GM12878 (cell line): Measurements from ENCODE around the gene CEACAM5. TPM values are rescaled to one million over a fixed set of nuclear protein-coding genes. Genes with fewer than 3 reads are reported as not detected.

ENCODE experiments used
- ATAC-seq: fragments of 200-7000 bp; cut with Tn5 transposase; 3 replicates; pipeline ENCODE4 v1.9.1; 2020; ENCODE audit warnings: mild to moderate bottlenecking, moderate library complexity
- BruUV-seq: library from RNA; stranded (reverse); fragments of 400-500 nt; replicated peaks from 2 replicates; lab custom pipeline; 2021; lab: Mats Ljungman, UMichigan
- CTCF ChIA-PET: fragments of 300-600 bp; sonication (Branson Sonifier 250); formaldehyde crosslinking; extraction: SDS; loops from one replicate; lab custom pipeline; 2021; ENCODE audit warnings: inconsistent platforms; lab: Yijun Ruan, JAX
- POLR2A ChIA-PET: fragments of 350-600 bp; formaldehyde crosslinking; extraction: SDS; loops from one replicate; lab custom pipeline; 2021; ENCODE audit warnings: inconsistent platforms; lab: Charles Lee
- RAD21 ChIA-PET: fragments of 300-600 bp; sonication (Branson Sonifier 250); formaldehyde crosslinking; loops from one replicate; lab custom pipeline; 2023; ENCODE audit warnings: antibody characterized with exemption; ENCODE audit not compliant: unreplicated experiment; lab: Charles Lee
- SMC1A ChIA-PET: fragments of 300-600 bp; sonication (Branson Sonifier 250); formaldehyde crosslinking; loops from one replicate; lab custom pipeline; 2023; ENCODE audit not compliant: unreplicated experiment, uncharacterized antibody; lab: Charles Lee
- DNase-seq: peaks from one replicate; pipeline ENCODE4 v3.0.0-alpha.2; 2011; ENCODE audit warnings: low read depth, low spot score
- FAIRE-seq: peaks from 3 replicates; lab custom pipeline; 2011; peaks lifted over from hg19 to GRCh38; lab: Jason Lieb, UNC
- H2AFZ ChIP-seq: 2 replicates; pipeline ENCODE4 v1.6.0; 2011; ENCODE audit warnings: low read depth, low read length, control low read depth; ENCODE audit not compliant: control insufficient read depth
- H3K27ac ChIP-seq: 2 replicates; pipeline ENCODE4 v1.5.1; 2011; ENCODE audit warnings: control low read depth; ENCODE audit not compliant: control insufficient read depth, insufficient read depth
- H3K27me3 ChIP-seq, 2 experiments: replicated peaks in 1 of 2; 2 replicates each; pipeline versions ENCODE4 v1.6.0 to v1.6.1; 2011; ENCODE audit warnings: low read length in 1 of 2; ENCODE audit not compliant: control insufficient read depth in 2 of 2, insufficient read depth in 2 of 2
- H3K36me3 ChIP-seq, 2 experiments: 2 replicates each; pipeline ENCODE4 v1.5.1; 2011; ENCODE audit warnings: low read length in 1 of 2; ENCODE audit not compliant: control insufficient read depth in 2 of 2, insufficient read depth in 2 of 2
- H3K4me1 ChIP-seq: 2 replicates; pipeline ENCODE4 v1.6.1; 2011; ENCODE audit warnings: mild to moderate bottlenecking, low read length, moderate library complexity, mixed read lengths; ENCODE audit not compliant: control insufficient read depth, insufficient read depth
- H3K4me2 ChIP-seq: 2 replicates; pipeline ENCODE4 v1.6.0; 2011; ENCODE audit warnings: control low read depth; ENCODE audit not compliant: control insufficient read depth, insufficient read depth
- H3K4me3 ChIP-seq: fragments of 200-600 bp; sonication (generic); 2 replicates; pipeline ENCODE4 v1.5.1; 2016
- H3K79me2 ChIP-seq: 2 replicates; pipeline ENCODE4 v1.6.0; 2011; ENCODE audit warnings: low read length; ENCODE audit not compliant: control insufficient read depth, insufficient read depth
- H3K9ac ChIP-seq: 2 replicates; pipeline ENCODE4 v1.8.0; 2011; ENCODE audit warnings: low read length, control low read depth, mixed read lengths; ENCODE audit not compliant: control insufficient read depth, insufficient read depth
- H3K9me3 ChIP-seq: replicated peaks from 3 replicates; pipeline ENCODE4 v1.5.1; 2011; ENCODE audit warnings: mild to moderate bottlenecking, low read length; ENCODE audit not compliant: control insufficient read depth, insufficient read depth
- H4K20me1 ChIP-seq: 2 replicates; pipeline ENCODE4 v1.6.0; 2011; ENCODE audit not compliant: control insufficient read depth, insufficient read depth
- BMI1 ChIP-seq: fragments of 450-650 bp; IDR thresholded peaks from 2 replicates; pipeline ENCODE4 v1.6.1; 2016; ENCODE audit warnings: mild to moderate bottlenecking, moderate library complexity, borderline replicate concordance
- CEBPB ChIP-seq, 2 experiments: fragments of 150-350 bp in 1 of 2; IDR thresholded peaks; 2 replicates each; pipeline ENCODE4 v1.6.1; 2012 to 2014; ENCODE audit warnings: low read depth in 2 of 2, low read length in 2 of 2, borderline replicate concordance in 1 of 2, inconsistent platforms in 1 of 2
- CHD4 ChIP-seq: fragments of 200-600 bp; sonication (generic); IDR thresholded peaks from 2 replicates; pipeline ENCODE4 v1.6.1; 2016; ENCODE audit warnings: mild to moderate bottlenecking
- FOXM1 ChIP-seq: IDR thresholded peaks from 2 replicates; pipeline ENCODE4 v1.6.1; 2012; ENCODE audit warnings: low read depth, mild to moderate bottlenecking, inconsistent platforms, low read length, moderate library complexity
- HDAC6 ChIP-seq: fragments of 200-600 bp; sonication (generic); IDR thresholded peaks from one replicate; pipeline ENCODE4 v1.8.0; 2017; ENCODE audit warnings: antibody characterized with exemption; ENCODE audit not compliant: unreplicated experiment
- IKZF1 ChIP-seq: fragments of 450-650 bp; conservative IDR thresholded peaks from 2 replicates; pipeline ENCODE4 v1.6.1; 2017; ENCODE audit warnings: antibody characterized with exemption, mild to moderate bottlenecking
- KLF5 ChIP-seq: fragments of 450-650 bp; IDR thresholded peaks from 2 replicates; pipeline ENCODE4 v1.6.1; 2014; ENCODE audit warnings: mild to moderate bottlenecking; ENCODE audit not compliant: partially characterized antibody
- NFYB ChIP-seq: IDR thresholded peaks from 2 replicates; pipeline ENCODE4 v1.6.1; 2011; ENCODE audit warnings: low read depth, mild to moderate bottlenecking, low read length, improper control_type of control experiment, moderate library complexity; ENCODE audit not compliant: insufficient read depth
- POLR2AphosphoS5 ChIP-seq: IDR thresholded peaks from 2 replicates; pipeline ENCODE4 v1.6.1; 2011; ENCODE audit warnings: mild to moderate bottlenecking, low read length, inconsistent platforms
- SMC3 ChIP-seq: IDR thresholded peaks from 2 replicates; pipeline ENCODE4 v1.6.1; 2011; ENCODE audit warnings: low read length, improper control_type of control experiment, borderline replicate concordance
- WGBS: methylation state at CpG from one replicate; pipeline ENCODE4 v1.1.6; 2016; ENCODE audit warnings: low lambda C conversion rate; ENCODE audit not compliant: insufficient replicate concordance, insufficient coverage; ENCODE audit errors: missing lambda C conversion rate; 5-methylcytosine and 5-hydroxymethylcytosine counted together
- in situ Hi-C: fragments of 300-500 bp; cut with MboI; formaldehyde crosslinking; loops from 9 replicates; pipeline ENCODE4 v1.14.3; 2018; ENCODE audit warnings: mixed read lengths
- intact Hi-C: fragments of 100-400 bp; cut with micrococcal nuclease; formaldehyde crosslinking; loops from one replicate; pipeline ENCODE4 v1.14.2; 2022; ENCODE audit not compliant: unreplicated experiment
- polyA plus RNA-seq, 11 experiments: library from polyadenylated mRNA; depleted of rRNA in 4 of 11; unstranded in 6 of 11; stranded (reverse) in 5 of 11; fragments of >200 nt; fragmentation: Nextera tagmentation in 4 of 11; fragmentation: Illumina TruSeq in 1 of 11; extraction: Ambion mirVana in 4 of 11; extraction: Trizol in 1 of 11; gene quantifications; 1 replicate in 1 of 11; 2 replicates in 10 of 11; pipeline versions ENCODE4 v1.2.1 to v1.2.3, GENCODE V29; 2011 to 2016; ENCODE audit warnings: inconsistent platforms in 2 of 11, missing spikeins in 2 of 11, low read depth in 1 of 11
- total RNA-seq, 4 experiments: library from RNA; depleted of rRNA in 3 of 4; stranded (reverse); fragments of >200 nt in 3 of 4; fragmentation: Illumina TruSeq in 1 of 4; extraction: Trizol in 1 of 4; gene quantifications; 2 replicates each; pipeline versions ENCODE4 v1.2.1 to v1.2.3, GENCODE V29; 2013 to 2021
- TF ChIP-seq, protein P1 (sequence below): fragments of 450-650 bp; IDR thresholded peaks from 2 replicates; pipeline ENCODE4 v1.6.1; 2017; ENCODE audit warnings: mild to moderate bottlenecking, moderate library complexity
- TF ChIP-seq, protein P2 (sequence below): IDR thresholded peaks from 2 replicates; pipeline ENCODE4 v1.6.1; 2012; ENCODE audit warnings: low read depth, low read length, improper control_type of control experiment
- TF ChIP-seq, protein P3 (sequence below): fragments of 450-650 bp; IDR thresholded peaks from 2 replicates; pipeline ENCODE4 v1.6.1; 2017; ENCODE audit warnings: mild to moderate bottlenecking, low read depth, inconsistent platforms; ENCODE audit not compliant: poor library complexity, severe bottlenecking
- TF ChIP-seq, protein P4 (sequence below): fragments of 150-350 bp; IDR thresholded peaks from 2 replicates; pipeline ENCODE4 v1.6.1; 2014; ENCODE audit warnings: mild to moderate bottlenecking, low read depth, low read length

The CEACAM5 gene
- total and polyA plus RNA-seq, 10 of the 15 experiments (the other 5 are each of a cell fraction or from before 2014, with no cell fraction given) = 0.38 TPM; not detected in 9

DNA sequence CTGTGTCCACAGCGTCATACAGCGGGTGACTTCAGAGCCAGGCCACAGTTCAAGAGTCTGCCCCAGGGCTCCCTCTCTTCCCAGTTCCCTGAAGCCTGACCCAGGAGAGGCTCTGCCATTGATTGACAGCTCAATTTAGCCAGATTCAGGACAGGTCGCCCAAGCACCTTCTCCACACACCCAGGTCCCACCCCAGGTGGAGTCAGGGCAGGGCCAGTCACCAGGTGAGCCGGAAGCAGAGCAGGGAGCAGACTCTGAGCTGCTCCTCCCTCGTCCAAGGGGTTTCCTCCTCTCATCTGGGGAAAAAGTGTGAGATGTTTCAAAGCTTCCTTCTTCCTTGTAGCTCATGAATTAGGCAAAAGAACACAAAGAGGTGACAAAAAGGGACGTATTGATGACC is 26.0 kb upstream of the CEACAM5 start (continued):
- TF ChIP-seq, protein P1, sequence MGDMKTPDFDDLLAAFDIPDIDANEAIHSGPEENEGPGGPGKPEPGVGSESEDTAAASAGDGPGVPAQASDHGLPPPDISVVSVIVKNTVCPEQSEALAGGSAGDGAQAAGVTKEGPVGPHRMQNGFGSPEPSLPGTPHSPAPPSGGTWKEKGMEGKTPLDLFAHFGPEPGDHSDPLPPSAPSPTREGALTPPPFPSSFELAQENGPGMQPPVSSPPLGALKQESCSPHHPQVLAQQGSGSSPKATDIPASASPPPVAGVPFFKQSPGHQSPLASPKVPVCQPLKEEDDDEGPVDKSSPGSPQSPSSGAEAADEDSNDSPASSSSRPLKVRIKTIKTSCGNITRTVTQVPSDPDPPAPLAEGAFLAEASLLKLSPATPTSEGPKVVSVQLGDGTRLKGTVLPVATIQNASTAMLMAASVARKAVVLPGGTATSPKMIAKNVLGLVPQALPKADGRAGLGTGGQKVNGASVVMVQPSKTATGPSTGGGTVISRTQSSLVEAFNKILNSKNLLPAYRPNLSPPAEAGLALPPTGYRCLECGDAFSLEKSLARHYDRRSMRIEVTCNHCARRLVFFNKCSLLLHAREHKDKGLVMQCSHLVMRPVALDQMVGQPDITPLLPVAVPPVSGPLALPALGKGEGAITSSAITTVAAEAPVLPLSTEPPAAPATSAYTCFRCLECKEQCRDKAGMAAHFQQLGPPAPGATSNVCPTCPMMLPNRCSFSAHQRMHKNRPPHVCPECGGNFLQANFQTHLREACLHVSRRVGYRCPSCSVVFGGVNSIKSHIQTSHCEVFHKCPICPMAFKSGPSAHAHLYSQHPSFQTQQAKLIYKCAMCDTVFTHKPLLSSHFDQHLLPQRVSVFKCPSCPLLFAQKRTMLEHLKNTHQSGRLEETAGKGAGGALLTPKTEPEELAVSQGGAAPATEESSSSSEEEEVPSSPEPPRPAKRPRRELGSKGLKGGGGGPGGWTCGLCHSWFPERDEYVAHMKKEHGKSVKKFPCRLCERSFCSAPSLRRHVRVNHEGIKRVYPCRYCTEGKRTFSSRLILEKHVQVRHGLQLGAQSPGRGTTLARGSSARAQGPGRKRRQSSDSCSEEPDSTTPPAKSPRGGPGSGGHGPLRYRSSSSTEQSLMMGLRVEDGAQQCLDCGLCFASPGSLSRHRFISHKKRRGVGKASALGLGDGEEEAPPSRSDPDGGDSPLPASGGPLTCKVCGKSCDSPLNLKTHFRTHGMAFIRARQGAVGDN = no peak
- TF ChIP-seq SMC3 = no peak

DNA sequence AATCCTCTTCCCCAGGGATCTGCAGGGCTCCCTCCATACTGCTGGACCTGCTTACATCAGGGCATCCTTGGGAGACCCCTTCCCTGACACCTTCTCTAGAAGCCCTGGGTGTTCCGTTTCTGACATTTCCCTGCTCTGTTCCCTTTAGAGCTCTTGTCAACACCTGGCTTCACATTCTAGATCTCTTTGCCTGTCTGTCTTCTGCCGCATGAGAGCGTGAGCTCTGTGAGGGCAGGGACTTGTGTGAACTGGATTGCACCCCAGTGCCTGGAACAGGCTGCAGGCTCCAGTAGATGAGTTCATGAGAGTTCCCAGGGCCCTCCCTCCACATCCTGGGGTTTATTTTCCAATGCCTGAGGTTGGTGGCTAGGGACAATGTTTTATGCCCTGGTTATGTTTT is 21.0 kb upstream of the CEACAM5 start:
- RAD21 ChIA-PET = no interaction called here

More for the DNA sequence above, 21.0 kb upstream of the CEACAM5 start:
- DNase-seq (no peak), ATAC-seq (no peak), FAIRE-seq (no peak)
- Histone ChIP-seq H3K9ac (no peak overlapping the region), H3K4me1 (no peaks in the 10 kb centered on the region), H2AFZ (no peak overlapping the region), H3K36me3 (no peaks in the 10 kb centered on the region), H3K4me2 (no peak overlapping the region), H4K20me1 (no peaks in the 10 kb centered on the region), H3K4me3 (no peak overlapping the region), H3K9me3 (no peaks in the 10 kb centered on the region), H3K27me3 (no peaks in the 10 kb centered on the region; a peak in 1 of 4 replicates), H3K79me2 (no peaks in the 10 kb centered on the region), H3K27ac (no peak overlapping the region)
- POLR2A ChIA-PET = no interaction called here
- intact Hi-C loops (no loop called here), in situ Hi-C loops (no loop called here)
- TF ChIP-seq, protein P2, sequence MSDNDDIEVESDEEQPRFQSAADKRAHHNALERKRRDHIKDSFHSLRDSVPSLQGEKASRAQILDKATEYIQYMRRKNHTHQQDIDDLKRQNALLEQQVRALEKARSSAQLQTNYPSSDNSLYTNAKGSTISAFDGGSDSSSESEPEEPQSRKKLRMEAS = no peak
- TF ChIP-seq POLR2AphosphoS5 = no peak
- TF ChIP-seq BMI1 = no peak
- TF ChIP-seq CEBPB (IDR thresholded peaks at IDR 0.05; ENCODE audit: borderline replicate concordance in 1 of 2, low read depth in 2 of 2, low read length in 2 of 2) = no peak
- no peak for TF ChIP-seq FOXM1
- TF ChIP-seq IKZF1 = no peak
- TF ChIP-seq CHD4 = no peak
- TF ChIP-seq NFYB = no peak
- TF ChIP-seq, protein P3, sequence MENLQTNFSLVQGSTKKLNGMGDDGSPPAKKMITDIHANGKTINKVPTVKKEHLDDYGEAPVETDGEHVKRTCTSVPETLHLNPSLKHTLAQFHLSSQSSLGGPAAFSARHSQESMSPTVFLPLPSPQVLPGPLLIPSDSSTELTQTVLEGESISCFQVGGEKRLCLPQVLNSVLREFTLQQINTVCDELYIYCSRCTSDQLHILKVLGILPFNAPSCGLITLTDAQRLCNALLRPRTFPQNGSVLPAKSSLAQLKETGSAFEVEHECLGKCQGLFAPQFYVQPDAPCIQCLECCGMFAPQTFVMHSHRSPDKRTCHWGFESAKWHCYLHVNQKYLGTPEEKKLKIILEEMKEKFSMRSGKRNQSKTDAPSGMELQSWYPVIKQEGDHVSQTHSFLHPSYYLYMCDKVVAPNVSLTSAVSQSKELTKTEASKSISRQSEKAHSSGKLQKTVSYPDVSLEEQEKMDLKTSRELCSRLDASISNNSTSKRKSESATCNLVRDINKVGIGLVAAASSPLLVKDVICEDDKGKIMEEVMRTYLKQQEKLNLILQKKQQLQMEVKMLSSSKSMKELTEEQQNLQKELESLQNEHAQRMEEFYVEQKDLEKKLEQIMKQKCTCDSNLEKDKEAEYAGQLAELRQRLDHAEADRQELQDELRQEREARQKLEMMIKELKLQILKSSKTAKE = no peak
- TF ChIP-seq HDAC6 = no peak
- TF ChIP-seq, protein P4, sequence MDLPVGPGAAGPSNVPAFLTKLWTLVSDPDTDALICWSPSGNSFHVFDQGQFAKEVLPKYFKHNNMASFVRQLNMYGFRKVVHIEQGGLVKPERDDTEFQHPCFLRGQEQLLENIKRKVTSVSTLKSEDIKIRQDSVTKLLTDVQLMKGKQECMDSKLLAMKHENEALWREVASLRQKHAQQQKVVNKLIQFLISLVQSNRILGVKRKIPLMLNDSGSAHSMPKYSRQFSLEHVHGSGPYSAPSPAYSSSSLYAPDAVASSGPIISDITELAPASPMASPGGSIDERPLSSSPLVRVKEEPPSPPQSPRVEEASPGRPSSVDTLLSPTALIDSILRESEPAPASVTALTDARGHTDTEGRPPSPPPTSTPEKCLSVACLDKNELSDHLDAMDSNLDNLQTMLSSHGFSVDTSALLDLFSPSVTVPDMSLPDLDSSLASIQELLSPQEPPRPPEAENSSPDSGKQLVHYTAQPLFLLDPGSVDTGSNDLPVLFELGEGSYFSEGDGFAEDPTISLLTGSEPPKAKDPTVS = no peak
- no peak for TF ChIP-seq KLF5
- WGBS = 56% methylated on average over 3 of the region's 3 CpGs
- CTCF ChIA-PET = interaction anchor here (8.1 kb wide), 1 partner anchor 46 kb away, joined by 72 read pairs; no protein-coding TSS in a partner anchor
- BruUV-seq = no TSS peak
- SMC1A ChIA-PET = interaction anchor here (1.2 kb wide), 1 partner anchor 46 kb away, joined by 3 read pairs; no protein-coding TSS in a partner anchor
